KBM-7 (cell line): ENCODE data around the gene ULK4.
"Not testable (repeated sequence)": the region's sequence is repeated elsewhere in the genome, so short reads cannot be mapped to it uniquely, and the experiment has no call there.

ENCODE experiments used
- DNase-seq: peaks from one replicate; pipeline ENCODE4 v3.0.0-alpha.2; 2015
- in situ Hi-C: fragments of 300-500 bp; cut with MboI; formaldehyde crosslinking; loops from 2 replicates; pipeline ENCODE4 v1.14.3; 2020; ENCODE audit warnings: low sequenced_read_pairs, low pct_unique_long_range_greater_than_20kb, mixed read lengths

Gene ULK4

GRCh38 chr3:41675102-41675501 is 286.8 kb downstream of the ULK4 start:
- in situ Hi-C loops, DNase-seq: not testable (repeated sequence)

- no peak for DNase-seq
- in situ Hi-C loops = no loop called here
Observed at GRCh38 chr3:41674449-41674848, 287.5 kb downstream of the ULK4 start.

- no peak for DNase-seq
- in situ Hi-C loops = no loop called here
Observed at GRCh38 chr3:41673650-41674049, 288.3 kb downstream of the ULK4 start.

- in situ Hi-C loops = no loop called here
- no peak for DNase-seq
Observed at GRCh38 chr3:41668379-41668778, 293.5 kb downstream of the ULK4 start.

- no peak for DNase-seq
- in situ Hi-C loops = no loop called here
Observed at GRCh38 chr3:41662288-41662687, 299.6 kb downstream of the ULK4 start.

- in situ Hi-C loops = no loop called here
- no peak for DNase-seq
Observed at GRCh38 chr3:41661796-41662195, 300.1 kb downstream of the ULK4 start.

- no peak for DNase-seq
- in situ Hi-C loops = no loop called here
Observed at GRCh38 chr3:41660510-41660909, 301.4 kb downstream of the ULK4 start.

- in situ Hi-C loops = no loop called here
- no peak for DNase-seq
Observed at GRCh38 chr3:41653571-41654239, 308.2 kb downstream of the ULK4 start.

- DNase-seq = no peak
- in situ Hi-C loops = no loop called here
Observed at GRCh38 chr3:41652931-41653330, 309.0 kb downstream of the ULK4 start.

- in situ Hi-C loops = no loop called here
- no peak for DNase-seq
Observed at GRCh38 chr3:41652506-41652905, 309.4 kb downstream of the ULK4 start.

- in situ Hi-C loops = no loop called here
Observed at GRCh38 chr3:41651718-41652117, 310.2 kb downstream of the ULK4 start.

GRCh38 chr3:41650406-41650805 is 311.5 kb downstream of the ULK4 start:
- in situ Hi-C loops = no loop called here
- no peak for DNase-seq

More at GRCh38 chr3:41651718-41652117, 310.2 kb downstream of the ULK4 start:
- DNase-seq = no peak

- no peak for DNase-seq
- in situ Hi-C loops = no loop called here
Observed at GRCh38 chr3:41649129-41649739, 312.7 kb downstream of the ULK4 start.

GRCh38 chr3:41647730-41648129 is 314.2 kb downstream of the ULK4 start:
- in situ Hi-C loops, DNase-seq: not testable (repeated sequence)

GRCh38 chr3:41640076-41640475 is 321.8 kb downstream of the ULK4 start:
- DNase-seq = no peak
- in situ Hi-C loops = no loop called here

GRCh38 chr3:41638381-41638780 is 323.5 kb downstream of the ULK4 start:
- DNase-seq = no peak
- in situ Hi-C loops = no loop called here

GRCh38 chr3:41632700-41633099 is 329.2 kb downstream of the ULK4 start:
- DNase-seq = no peak
- in situ Hi-C loops = no loop called here

GRCh38 chr3:41630708-41631107 is 331.2 kb downstream of the ULK4 start:
- in situ Hi-C loops = no loop called here
- DNase-seq = no peak

- DNase-seq = no peak
- in situ Hi-C loops = no loop called here
Observed at GRCh38 chr3:41629986-41630385, 331.9 kb downstream of the ULK4 start.

GRCh38 chr3:41629072-41629471 is 332.8 kb downstream of the ULK4 start:
- DNase-seq = no peak
- in situ Hi-C loops = no loop called here

- in situ Hi-C loops = no loop called here
Observed at GRCh38 chr3:41627477-41628087, 334.3 kb downstream of the ULK4 start.

More at GRCh38 chr3:41627477-41628087, 334.3 kb downstream of the ULK4 start:
- DNase-seq = no peak
